Measurements from ENCODE around the gene ACKR1.

Gene ACKR1, protein sequence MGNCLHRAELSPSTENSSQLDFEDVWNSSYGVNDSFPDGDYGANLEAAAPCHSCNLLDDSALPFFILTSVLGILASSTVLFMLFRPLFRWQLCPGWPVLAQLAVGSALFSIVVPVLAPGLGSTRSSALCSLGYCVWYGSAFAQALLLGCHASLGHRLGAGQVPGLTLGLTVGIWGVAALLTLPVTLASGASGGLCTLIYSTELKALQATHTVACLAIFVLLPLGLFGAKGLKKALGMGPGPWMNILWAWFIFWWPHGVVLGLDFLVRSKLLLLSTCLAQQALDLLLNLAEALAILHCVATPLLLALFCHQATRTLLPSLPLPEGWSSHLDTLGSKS

DNA sequence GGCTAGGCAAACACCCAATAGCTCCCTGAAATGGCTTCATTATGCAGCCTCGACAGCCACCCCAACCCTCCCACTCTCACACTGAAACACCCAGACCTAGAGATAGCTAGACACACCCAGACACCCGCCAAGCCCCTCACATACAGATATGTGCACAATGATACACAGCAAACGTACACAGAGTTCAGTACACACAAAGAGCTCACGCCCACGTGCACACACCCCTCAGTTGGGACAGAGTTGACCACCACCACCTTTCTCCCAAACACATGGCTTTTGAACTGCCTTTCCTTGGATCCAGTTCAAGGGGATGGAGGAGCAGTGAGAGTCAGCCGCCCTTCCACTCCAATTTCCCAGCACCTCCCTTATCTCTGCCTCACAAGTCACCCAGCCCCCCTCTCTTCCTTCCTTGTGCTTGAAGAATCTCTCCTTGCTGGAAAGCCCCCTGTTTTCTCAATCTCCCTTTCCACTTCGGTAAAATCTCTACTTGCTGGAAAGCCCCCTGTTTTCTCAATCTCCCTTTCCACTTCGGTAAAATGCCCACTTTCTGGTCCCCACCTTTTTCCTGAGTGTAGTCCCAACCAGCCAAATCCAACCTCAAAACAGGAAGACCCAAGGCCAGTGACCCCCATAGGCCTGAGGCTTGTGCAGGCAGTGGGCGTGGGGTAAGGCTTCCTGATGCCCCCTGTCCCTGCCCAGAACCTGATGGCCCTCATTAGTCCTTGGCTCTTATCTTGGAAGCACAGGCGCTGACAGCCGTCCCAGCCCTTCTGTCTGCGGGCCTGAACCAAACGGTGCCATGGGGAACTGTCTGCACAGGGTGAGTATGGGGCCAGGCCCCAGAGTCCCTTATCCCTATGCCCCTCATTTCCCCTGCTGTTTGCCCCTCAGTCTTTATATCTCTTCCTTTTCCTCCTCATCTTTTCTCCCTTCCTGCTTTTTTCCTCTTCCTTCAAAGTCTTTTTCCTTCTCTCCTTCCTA lies at the start of gene ACKR1:
TSS of gene ACKR1 (plus strand) at position 715 of the 981 bp plus-strand sequence. CDS start at position 800, 85 bp downstream.
- no peak for DNase-seq

GRCh38 chr1:159161001-159161718 lies 43.5 kb upstream of the ACKR1 start:
- DNase-seq: no peak

DNA sequence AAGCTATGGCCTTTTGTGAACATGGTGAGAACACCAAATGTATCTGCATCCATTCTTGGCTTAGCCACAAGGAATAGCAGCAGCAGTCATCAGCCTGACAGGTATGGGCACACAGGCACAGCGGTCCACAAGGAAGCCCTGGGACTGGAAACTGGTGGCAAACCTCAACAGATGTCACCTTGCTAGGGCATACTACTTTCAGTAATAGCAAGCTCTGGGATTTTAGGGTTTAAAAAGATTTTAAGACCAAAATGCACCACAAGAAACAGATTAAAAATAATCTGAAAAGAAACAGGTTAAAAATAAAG lies 43.0 kb upstream of the ACKR1 start:
- no peak for DNase-seq

DNA sequence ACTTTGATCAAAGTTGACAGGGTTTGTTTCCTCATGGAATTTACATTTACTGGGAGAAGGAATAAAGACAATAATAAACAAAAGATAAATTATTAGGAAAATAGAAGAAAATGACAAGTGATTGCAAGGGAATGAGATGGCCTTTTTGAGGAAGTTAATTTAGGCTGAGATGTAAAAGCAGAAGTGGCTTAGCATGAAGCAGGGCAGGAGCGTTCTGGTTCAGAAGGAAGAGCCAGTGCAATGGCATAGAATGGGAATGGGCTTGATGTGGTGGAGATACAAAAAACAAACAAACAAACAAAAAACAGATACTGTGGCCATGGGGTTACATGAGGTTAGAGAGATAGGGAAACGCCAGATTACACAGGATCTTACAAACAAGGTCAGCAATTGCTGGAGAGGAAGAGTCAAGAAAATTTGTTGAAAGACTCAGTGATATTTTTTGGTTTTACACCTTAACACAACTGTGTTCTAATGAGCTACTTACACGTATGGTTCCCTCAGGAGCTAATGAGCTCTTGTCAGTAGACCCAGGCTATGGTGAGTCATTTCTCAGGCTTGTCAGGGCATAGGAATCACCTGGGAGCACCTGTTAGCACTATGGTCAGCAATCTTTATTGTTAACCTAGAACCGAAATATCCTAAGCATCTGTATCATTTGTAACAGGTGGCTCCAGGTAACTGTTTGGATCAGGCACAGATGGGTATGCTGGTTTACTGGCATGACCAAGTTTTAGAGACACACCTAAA lies 42.0 kb upstream of the ACKR1 start:
- no peak for DNase-seq

GRCh38 chr1:159163614-159164228 lies 41.0 kb upstream of the ACKR1 start:
- DNase-seq: no peak

GRCh38 chr1:159168043-159168442 lies 36.6 kb upstream of the ACKR1 start:
- no peak for DNase-seq

DNA sequence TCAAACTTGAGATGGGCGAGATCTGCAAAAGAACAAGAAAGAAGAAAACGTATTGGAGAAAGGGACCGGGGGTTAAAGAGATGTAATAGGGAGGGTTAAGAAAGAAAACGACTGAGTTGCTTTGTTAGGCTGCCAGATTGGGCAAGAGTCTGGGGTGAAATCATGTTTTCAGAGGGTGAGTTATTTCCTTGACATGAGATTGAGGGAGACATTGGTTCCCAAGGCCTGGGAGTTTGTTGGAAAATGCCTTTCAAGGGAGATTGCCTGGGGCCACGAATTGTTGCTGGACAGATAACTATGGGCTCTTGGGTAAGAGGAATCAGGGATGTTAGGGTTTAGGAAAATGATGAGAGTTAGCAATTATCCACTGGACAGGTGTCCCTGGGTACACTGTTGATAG lies 34.0 kb upstream of the ACKR1 start:
- DNase-seq: no peak

- no peak for DNase-seq
These were observed 33.4 kb upstream of the ACKR1 start, which contains the start of gene CADM3 for GRCh38 chr1:159171254-159171687. CADM3 (plus strand) TSS chr1:159171615; CDS start chr1:159171766, 151 bp downstream.

- no peak for DNase-seq
These were observed 32.8 kb upstream of the ACKR1 start for GRCh38 chr1:159171688-159172501.

DNA sequence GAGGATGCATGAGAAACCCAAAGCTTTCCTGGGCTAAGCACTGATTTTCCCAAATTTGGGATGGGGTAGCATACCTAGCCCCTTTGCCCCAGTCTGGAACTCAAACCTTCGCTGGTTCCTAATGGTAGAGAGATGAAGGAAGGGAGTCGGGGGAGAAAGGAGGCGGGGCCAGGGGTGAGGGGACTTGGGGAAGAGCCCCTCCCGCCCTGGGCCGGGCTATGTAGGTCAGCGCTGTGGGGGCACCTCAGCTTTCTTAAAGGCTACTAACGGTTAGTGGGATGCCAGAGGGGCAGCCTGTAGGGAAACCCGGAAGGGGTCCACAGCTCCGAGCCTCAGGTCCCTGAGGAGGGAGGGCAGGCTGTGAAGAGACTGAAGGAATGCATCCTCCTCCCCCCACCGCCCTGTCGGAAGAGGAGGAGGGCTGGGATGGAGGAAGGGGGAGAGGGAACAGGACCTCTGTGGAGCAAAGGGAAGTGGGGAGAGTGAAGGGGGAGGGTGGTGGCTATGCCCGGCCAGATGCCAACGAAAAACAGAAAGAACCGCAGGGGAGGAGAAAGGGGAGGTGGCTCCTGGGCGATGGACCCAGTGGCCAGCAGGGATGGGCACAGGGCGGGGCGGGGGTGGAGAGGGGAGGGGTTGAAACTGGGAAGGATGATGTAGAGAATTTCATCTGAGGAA lies 31.9 kb upstream of the ACKR1 start:
- no peak for DNase-seq

GRCh38 chr1:159173320-159173719 lies 31.4 kb upstream of the ACKR1 start:
- DNase-seq: no peak

DNA sequence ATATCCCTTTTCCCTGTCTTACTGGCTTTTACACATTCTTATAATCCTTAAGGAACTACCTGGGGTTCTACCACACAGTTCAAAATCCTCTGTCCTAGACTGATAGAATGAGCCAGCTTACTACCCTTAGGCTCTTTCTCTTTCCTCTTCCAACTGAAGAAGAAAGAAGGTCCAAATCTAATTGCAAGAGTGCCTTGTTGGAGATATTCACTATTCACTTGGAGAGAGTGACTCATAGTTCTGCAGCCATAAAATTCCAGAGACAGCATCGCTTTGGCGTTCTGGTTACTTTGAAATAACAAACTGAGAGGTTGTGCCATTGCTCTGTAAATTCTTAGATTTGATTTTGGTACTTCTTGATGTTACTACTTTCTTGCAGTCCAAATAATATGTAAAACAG lies 29.1 kb upstream of the ACKR1 start:
- no peak for DNase-seq

- no peak for DNase-seq
These were observed 27.3 kb upstream of the ACKR1 start for GRCh38 chr1:159177272-159177907.

GRCh38 chr1:159179906-159180305 lies 24.8 kb upstream of the ACKR1 start:
- DNase-seq: no peak

GRCh38 chr1:159180516-159180915 lies 24.2 kb upstream of the ACKR1 start:
- no peak for DNase-seq

- no peak for DNase-seq
These were observed 23.2 kb upstream of the ACKR1 start for GRCh38 chr1:159181328-159182024.

- no peak for DNase-seq
These were observed 20.5 kb upstream of the ACKR1 start for GRCh38 chr1:159184201-159184600.

- DNase-seq: no peak
These were observed 19.6 kb upstream of the ACKR1 start for GRCh38 chr1:159185121-159185520.

DNA sequence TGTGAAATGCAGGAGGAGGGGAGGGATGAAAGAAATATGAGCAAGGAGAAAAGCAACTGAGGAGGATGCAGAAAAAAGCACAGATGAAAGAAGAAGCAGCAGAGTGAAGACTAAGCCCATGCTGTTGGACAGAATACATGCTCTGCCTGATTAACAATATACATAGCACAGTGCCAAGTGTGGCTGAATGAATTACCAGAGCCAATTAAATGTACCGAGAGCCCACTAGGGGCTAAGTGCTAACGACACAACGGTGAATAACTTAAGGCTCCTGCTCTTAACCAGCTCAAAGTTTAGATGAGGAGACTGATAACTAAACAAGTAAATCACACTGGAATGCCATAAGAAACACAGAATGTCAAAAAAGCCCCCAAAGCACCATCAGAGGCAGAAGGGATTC lies 17.6 kb upstream of the ACKR1 start:
- no peak for DNase-seq

Measured in NCI-H1436 treated with DMSO at 0.1 percent for 48 hours (cell line).